IPS-18c (cell line): ENCODE data around the gene FARP1.

ENCODE experiments used
- H3K4me3 ChIP-seq: 2 replicates; pipeline ENCODE4 v1.7.0; 2013; ENCODE audit warnings: low read depth, mild to moderate bottlenecking, low read length, moderate library complexity; ENCODE audit not compliant: insufficient read depth
- H3K9me3 ChIP-seq: one replicate; pipeline ENCODE4 v1.6.1; 2013; ENCODE audit warnings: mild to moderate bottlenecking, low read length, moderate library complexity; ENCODE audit not compliant: control insufficient read depth, insufficient read depth

FARP1 gene

GRCh38 chr13:98212763-98213162 is 69.9 kb downstream of the FARP1 start:
- peaks cover 2% of the 10 kb centered on the region for H3K9me3 ChIP-seq
- no peak overlapping the region for H3K4me3 ChIP-seq

- Histone ChIP-seq H3K4me3 (no peak overlapping the region), H3K9me3 (peaks cover 2% of the 10 kb centered on the region)
These were observed 70.5 kb downstream of the FARP1 start for GRCh38 chr13:98213354-98213753.

DNA sequence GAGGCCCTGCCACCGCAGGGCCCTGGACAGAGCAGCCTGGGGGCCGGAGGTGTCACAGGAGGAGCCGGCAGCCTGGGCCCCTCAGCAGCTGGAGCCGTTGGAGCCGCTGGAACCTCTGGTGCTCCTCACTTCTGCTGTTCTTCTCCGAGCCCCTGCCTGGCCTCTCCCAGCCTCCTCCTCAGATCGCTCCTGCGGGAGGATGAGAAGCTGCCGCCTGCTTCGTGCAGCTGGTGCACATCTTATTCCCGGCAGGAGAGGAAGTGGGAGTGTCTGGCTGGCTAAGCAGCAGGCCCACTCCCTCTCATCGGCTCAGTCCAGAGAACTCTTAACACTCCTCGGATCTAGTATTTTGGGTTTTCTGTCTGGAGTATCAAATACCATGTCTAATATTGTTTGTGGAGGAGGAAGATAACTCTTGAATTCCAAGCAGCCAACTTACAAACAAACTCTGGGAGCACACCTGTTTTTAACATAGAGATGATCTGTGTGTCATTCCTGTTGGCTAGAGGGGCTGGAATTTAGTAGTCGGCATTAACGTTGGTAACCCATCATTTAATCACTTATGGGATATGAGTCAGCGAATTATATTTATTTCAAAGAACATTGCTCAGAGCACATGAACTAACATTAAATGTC is 71.2 kb downstream of the FARP1 start:
- no peak overlapping the region for H3K4me3 ChIP-seq
- H3K9me3 ChIP-seq = peaks cover 2% of the 10 kb centered on the region

GRCh38 chr13:98214707-98215106 is 71.8 kb downstream of the FARP1 start:
- H3K9me3 ChIP-seq = peaks cover 2% of the 10 kb centered on the region
- no peak overlapping the region for H3K4me3 ChIP-seq

DNA sequence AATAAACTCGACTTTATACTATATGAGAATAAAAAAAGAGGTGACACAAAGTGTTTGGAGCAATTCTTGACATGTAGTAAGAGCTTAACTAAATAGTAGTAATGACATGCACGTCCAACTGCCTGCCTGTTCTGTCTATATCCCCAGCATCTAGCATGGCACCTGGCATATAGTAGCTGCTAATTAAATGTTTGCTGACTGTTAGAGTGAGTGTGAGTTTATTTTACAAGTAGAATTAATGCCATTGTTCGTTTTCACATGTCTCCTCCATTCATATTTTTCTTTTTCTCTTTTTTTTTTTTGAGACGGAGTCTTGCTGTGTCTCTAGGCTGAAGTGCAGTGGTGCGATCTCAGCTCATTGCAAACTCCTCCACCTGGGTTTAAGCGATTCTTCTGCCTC is 72.6 kb downstream of the FARP1 start:
- Histone ChIP-seq H3K4me3 (no peak overlapping the region), H3K9me3 (peaks cover 2% of the 10 kb centered on the region)

GRCh38 chr13:98216135-98216565 is 73.3 kb downstream of the FARP1 start:
- Histone ChIP-seq H3K4me3 (no peak overlapping the region), H3K9me3 (peaks cover 2% of the 10 kb centered on the region)

- Histone ChIP-seq H3K9me3 (no peaks in the 10 kb centered on the region), H3K4me3 (no peak overlapping the region)
These were observed 73.9 kb downstream of the FARP1 start for GRCh38 chr13:98216711-98217285.

DNA sequence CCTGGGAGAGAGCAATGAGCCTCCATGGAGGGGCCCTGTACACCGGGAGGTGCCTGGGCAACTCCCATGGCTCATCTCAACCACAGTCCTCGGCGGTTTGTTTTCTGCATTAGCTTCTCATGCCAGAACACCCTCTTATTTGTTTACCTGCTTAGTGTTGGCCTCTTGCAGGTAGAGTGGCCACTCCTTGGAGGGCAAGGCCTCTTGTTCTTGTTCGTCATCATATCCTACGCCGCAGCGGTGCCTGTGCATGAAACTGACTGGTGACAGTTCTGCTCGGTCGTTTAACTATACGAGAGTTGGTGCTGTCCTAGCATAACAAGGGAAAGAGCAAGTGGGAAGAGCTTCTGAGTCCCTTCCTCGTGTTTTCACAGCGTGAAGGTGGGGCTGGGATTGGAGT is 74.7 kb downstream of the FARP1 start:
- H3K9me3 ChIP-seq = no peaks in the 10 kb centered on the region
- no peak overlapping the region for H3K4me3 ChIP-seq

- Histone ChIP-seq H3K9me3 (no peaks in the 10 kb centered on the region), H3K4me3 (no peak overlapping the region)
These were observed 76.8 kb downstream of the FARP1 start for GRCh38 chr13:98219685-98220084.

- Histone ChIP-seq H3K4me3 (no peak overlapping the region), H3K9me3 (no peaks in the 10 kb centered on the region)
These were observed 77.4 kb downstream of the FARP1 start for GRCh38 chr13:98220271-98220791.

- Histone ChIP-seq H3K4me3 (no peak overlapping the region), H3K9me3 (no peaks in the 10 kb centered on the region)
These were observed 78.3 kb downstream of the FARP1 start for GRCh38 chr13:98221234-98221633.

DNA sequence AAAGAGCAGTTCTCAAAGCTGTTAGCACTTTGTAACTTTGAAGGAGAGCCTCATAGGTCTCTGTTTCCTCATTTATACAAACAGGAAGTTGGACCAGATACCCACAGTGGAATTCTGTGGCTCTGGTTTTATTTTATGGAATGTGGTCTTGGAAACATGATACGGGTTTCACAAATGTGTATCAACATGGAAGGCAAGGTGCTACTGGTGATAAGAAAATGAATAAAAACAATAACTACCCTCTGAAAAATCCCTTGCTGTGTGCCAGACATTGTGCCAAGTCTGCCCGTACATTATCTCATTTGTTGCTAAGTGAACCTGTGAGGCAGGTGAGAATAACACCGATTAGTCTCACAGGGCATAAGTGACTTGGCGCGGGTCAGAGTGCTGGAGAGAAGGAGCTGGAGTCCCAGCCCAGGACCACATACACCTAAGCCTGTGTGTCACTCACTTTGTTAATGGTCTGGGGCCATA is 79.2 kb downstream of the FARP1 start:
- no peak overlapping the region for H3K4me3 ChIP-seq
- H3K9me3 ChIP-seq = no peaks in the 10 kb centered on the region

- H3K4me3 ChIP-seq = no peak overlapping the region
These were observed 79.9 kb downstream of the FARP1 start for GRCh38 chr13:98222816-98223215.

DNA sequence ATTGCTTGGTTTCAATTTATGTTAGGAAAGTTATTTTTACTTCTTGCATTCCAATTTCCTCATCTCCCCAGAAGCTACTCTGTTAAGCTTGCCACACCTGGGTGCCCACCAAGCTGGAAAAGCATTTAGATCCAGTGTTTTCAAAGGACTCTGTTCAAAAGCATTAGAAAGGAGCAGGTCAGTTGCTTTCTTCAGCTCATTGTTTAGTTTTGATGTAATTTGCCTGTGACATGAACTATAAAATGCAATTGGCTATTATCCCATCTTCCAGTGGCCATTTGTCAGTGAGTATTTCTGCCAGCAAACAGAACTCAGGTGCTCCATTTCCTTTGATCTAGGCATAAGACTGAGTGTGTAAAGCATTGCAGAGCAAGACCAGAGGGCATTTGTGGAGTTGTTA is 80.8 kb downstream of the FARP1 start:
- Histone ChIP-seq H3K4me3 (no peak overlapping the region), H3K9me3 (no peaks in the 10 kb centered on the region)

More at GRCh38 chr13:98222816-98223215, 79.9 kb downstream of the FARP1 start:
- H3K9me3 ChIP-seq = no peaks in the 10 kb centered on the region

- H3K4me3 ChIP-seq = no peak overlapping the region
- H3K9me3 ChIP-seq = no peaks in the 10 kb centered on the region
These were observed 81.7 kb downstream of the FARP1 start for GRCh38 chr13:98224557-98224956.

GRCh38 chr13:98225036-98225940 is 82.4 kb downstream of the FARP1 start:
- Histone ChIP-seq H3K9me3 (no peaks in the 10 kb centered on the region), H3K4me3 (no peak overlapping the region)

DNA sequence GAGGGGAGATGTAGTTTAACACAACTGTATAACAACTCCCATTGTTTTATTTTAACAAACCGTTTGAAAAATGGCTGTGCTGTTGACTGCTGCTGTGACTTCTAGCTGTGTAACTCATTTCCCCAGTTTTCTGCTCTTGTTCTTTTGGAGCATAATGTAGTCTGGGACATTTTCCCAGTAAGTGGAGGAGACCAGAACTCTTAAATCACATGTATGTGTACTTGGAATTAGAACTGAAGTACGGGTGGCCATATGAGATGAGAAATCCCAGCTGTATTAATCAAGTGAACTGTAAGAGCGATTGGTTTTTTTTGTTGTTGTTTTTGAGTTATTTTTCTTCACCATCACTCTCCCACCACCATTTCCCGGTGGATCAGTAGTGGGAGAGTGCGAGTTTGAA is 83.6 kb downstream of the FARP1 start:
- H3K9me3 ChIP-seq = no peaks in the 10 kb centered on the region
- H3K4me3 ChIP-seq = no peak overlapping the region
